ENCODE results near the gene NDOR1.
A peak's percentile ranks its signal among the peaks of the same experiment; 100 is the strongest.
"Not testable (repeated sequence)": the region's sequence is repeated elsewhere in the genome, so short reads cannot be mapped to it uniquely, and the experiment has no call there.

The NDOR1 gene

DNA sequence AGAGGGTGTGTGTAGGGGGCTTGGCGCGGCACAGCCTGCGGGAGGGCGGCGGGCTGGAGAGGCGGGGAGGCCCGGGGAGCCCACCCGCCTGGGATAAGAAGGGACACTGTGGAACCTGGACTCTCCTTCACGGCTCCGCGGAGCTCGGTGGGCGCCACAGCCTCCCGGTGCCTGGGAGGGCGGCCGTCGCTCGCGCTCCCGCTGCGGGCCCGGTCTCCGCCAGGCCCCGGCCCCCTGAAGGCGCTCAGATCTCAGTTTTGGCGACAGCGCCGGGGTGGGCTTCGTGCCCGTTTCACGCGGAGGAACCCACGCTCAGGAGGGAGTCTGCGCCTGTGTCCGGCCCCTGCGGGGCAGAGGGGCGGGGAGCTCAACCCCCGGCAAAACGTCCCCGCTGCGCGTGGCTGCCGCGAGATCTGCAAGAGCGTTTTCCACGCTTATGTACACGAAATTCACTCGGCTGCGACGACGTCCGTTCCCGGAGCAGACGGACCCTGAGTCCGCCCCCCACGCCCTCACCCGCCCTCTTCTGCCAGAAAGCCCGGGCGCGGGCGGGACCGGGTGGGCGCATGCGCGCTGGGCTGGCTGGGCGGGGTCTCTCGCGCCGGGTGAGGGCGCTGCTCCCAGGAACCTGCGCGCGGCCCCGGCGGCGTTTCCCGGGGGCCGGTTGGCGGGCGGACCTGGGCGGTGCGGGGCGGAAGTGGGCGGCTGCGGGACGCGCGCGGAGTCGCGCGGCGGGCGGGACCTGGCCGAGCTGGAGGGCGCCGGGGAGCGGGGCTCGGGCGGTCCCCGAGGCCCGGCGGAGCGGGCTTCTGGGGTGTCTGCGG is 49.3 kb downstream of the NDOR1 start, which contains the start of gene NELFB:
Gene NELFB (plus strand): TSS at position 704 of the 824 bp plus-strand sequence.
- H3K36me3 Mint-ChIP-seq: no peaks in the 10 kb centered on the region
- H3K4me1 Mint-ChIP-seq (ENCODE audit: low read depth): peaks cover 14% of the 10 kb centered on the region
- H3K4me3 Mint-ChIP-seq: peak within 1 kb of the TSS; percentile 90
- H3K9me3 Mint-ChIP-seq (ENCODE audit: low read depth): no peaks in the 10 kb centered on the region
- H3K27me3 Mint-ChIP-seq: no peaks in the 10 kb centered on the region
- peak within 1 kb of the TSS; percentile 78 for H3K27ac Mint-ChIP-seq

DNA sequence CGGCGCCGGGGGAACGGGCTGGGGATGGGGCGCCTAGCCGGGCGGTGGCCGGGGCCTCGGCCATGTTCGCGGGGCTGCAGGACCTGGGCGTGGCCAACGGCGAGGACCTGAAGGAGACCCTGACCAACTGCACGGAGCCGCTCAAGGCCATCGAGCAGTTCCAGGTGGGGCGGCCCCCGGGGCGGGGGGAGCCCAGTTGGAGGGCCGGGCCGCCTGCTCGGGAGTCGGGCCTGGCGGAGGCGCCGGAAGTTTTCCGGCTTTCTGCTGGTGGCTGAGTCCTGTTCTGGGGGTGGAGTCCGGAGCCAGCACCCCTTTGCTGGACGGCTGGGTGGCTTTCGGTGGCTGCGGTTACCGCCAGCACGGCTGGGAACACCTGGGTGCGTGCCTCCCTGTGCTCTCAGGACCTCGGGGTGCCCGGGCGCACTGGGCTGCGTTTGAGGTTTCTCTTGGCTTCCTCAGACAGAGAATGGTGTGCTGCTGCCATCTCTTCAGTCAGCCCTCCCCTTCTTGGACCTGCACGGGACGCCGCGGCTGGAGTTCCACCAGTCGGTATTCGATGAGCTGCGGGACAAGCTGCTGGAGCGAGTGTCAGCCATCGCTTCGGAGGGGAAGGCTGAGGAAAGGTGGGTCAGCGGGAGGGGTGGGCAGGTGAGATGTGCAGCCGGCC is 50.1 kb downstream of the NDOR1 start:
- Mint-ChIP-seq H3K9me3 (ENCODE audit: low read depth) (no peaks in the 10 kb centered on the region), H3K27ac (no peak overlapping the region), H3K4me3 (peak overlapping the region; percentile 87), H3K27me3 (no peaks in the 10 kb centered on the region), H3K4me1 (ENCODE audit: low read depth) (peaks cover 14% of the 10 kb centered on the region), H3K36me3 (no peaks in the 10 kb centered on the region)

- no peaks in the 10 kb centered on the region for H3K36me3 Mint-ChIP-seq
- no peaks in the 10 kb centered on the region for H3K27me3 Mint-ChIP-seq
- peak overlapping the region; percentile 87 for H3K4me3 Mint-ChIP-seq
- no peak overlapping the region for H3K27ac Mint-ChIP-seq
- H3K9me3 Mint-ChIP-seq (ENCODE audit: low read depth): no peaks in the 10 kb centered on the region
- peaks cover 14% of the 10 kb centered on the region for H3K4me1 Mint-ChIP-seq (ENCODE audit: low read depth)
Measured at GRCh38 chr9:137256362-137256761, 50.9 kb downstream of the NDOR1 start.

DNA sequence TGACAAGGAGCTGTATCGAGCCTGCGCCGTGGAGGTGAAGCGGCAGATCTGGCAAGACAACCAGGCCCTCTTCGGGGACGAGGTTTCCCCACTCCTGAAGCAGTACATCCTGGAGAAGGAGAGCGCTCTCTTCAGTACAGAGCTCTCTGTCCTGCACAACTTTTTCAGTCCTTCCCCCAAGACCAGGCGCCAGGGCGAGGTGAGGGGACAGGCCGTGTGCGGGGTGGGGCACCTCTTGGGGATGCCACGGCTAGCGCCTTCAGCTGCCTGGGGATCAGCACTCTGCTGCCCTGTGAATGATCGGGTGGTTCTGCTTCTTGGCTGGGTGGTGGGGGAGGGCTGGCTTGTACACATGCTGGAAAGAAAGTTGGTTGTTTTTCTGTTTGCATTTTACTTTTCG is 51.4 kb downstream of the NDOR1 start:
- no peak overlapping the region for H3K27ac Mint-ChIP-seq
- no peaks in the 10 kb centered on the region for H3K9me3 Mint-ChIP-seq (ENCODE audit: low read depth)
- H3K27me3 Mint-ChIP-seq: no peaks in the 10 kb centered on the region
- peak overlapping the region; percentile 87 for H3K4me3 Mint-ChIP-seq
- H3K36me3 Mint-ChIP-seq: peaks cover 4% of the 10 kb centered on the region
- peaks cover 16% of the 10 kb centered on the region for H3K4me1 Mint-ChIP-seq (ENCODE audit: low read depth)

DNA sequence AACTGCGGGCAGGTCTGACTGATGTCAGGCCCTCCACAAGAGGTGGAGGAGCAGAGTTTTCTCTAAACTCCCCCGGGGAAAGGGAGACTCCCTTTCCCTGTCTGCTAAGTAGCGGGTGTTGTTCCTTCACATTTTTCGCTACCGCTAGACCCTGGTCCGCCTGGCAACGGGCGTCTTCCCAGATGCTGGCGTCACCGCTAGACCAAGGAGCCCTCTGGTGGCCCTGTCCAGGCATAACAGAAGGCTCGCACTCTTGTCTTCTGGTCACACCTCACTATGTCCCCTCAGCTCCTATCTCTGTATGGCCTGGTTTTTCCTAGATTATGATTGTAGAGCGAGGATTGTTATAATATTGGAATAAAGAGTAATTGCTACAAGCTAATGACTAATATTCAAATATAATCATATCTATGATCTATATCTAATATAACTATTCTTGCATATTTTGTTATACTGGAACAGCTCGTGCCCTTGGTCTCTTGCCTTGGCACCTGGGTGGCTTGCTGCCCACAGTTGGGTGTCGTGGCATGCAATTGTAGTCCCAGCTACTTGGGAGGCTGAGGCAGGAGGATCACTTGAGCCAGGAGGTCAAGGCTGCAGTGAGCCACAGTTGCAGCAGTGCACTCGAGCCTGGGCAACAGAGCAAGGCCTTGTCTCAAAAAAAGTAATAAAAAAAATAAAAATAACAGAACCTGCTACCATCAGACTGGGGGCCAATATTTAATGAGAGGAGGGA is 56.8 kb downstream of the NDOR1 start:
- not testable (repeated sequence) for H3K9me3 Mint-ChIP-seq (ENCODE audit: low read depth); H3K36me3 Mint-ChIP-seq; H3K4me3 Mint-ChIP-seq; H3K27ac Mint-ChIP-seq; H3K27me3 Mint-ChIP-seq; H3K4me1 Mint-ChIP-seq (ENCODE audit: low read depth)

DNA sequence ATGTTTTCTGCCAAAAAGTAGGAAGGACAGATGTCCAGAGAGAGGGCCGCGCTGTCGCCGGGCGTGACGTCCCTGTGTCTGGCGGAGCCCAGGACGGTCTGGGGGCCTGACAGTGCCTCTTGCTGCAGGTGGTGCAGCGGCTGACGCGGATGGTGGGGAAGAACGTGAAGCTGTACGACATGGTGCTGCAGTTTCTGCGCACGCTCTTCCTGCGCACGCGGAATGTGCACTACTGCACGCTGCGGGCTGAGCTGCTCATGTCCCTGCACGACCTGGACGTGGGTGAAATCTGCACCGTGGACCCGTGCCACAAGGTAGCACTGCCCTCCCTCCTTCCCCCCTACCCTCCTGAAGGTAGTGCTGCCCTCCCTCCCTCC is 57.4 kb downstream of the NDOR1 start:
- H3K27me3 Mint-ChIP-seq: no peaks in the 10 kb centered on the region
- no peak overlapping the region for H3K4me3 Mint-ChIP-seq
- H3K9me3 Mint-ChIP-seq (ENCODE audit: low read depth): no peaks in the 10 kb centered on the region
- H3K36me3 Mint-ChIP-seq: peaks cover 5% of the 10 kb centered on the region
- no peak overlapping the region for H3K27ac Mint-ChIP-seq
- peaks cover 2% of the 10 kb centered on the region for H3K4me1 Mint-ChIP-seq (ENCODE audit: low read depth)

DNA sequence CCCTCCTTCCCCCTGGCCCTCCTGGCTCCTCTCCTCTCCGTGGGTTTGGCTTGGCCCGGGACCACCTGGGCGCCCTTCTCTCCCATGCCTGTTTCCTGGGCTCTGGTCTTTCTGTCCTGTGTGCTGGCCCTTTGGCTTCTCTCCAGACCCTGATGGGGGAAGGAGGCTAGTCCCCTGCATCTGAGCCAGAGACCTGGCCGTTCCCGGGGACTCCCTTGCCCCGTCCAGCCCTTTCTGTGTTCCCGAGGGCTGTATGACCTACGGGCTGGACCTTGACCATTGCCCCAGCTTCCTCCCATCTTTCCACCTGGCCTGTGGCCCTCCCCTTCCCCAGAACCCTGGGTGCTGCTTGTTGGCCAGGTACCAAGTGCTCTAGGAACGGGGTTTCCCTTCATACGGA is 58.0 kb downstream of the NDOR1 start:
- Mint-ChIP-seq H3K4me3 (no peak overlapping the region), H3K36me3 (peaks cover 5% of the 10 kb centered on the region)

DNA sequence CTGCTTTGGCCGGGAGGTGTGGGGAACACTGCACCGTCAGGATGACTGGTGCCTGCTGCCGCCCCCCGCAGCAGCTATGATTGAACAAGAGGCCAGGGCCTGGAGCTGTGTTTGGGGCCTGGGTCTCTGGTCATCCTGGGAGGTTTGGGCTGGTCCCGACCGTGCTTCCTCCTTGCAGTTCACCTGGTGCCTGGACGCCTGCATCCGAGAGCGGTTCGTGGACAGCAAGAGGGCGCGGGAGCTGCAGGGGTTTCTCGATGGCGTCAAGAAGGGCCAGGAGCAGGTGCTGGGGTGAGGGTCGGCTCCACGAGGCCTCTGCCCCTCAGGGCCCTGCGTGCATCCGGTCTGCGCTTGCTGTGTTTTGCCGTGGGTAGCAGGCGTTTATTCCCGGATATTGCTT is 58.6 kb downstream of the NDOR1 start:
- Mint-ChIP-seq H3K4me1 (ENCODE audit: low read depth) (peaks cover 2% of the 10 kb centered on the region), H3K27ac (no peak overlapping the region), H3K9me3 (ENCODE audit: low read depth) (no peaks in the 10 kb centered on the region), H3K36me3 (peaks cover 10% of the 10 kb centered on the region), H3K27me3 (no peaks in the 10 kb centered on the region), H3K4me3 (no peak overlapping the region)

More for the DNA sequence above, 58.0 kb downstream of the NDOR1 start:
- Mint-ChIP-seq H3K27ac (no peak overlapping the region), H3K9me3 (ENCODE audit: low read depth) (no peaks in the 10 kb centered on the region), H3K27me3 (no peaks in the 10 kb centered on the region), H3K4me1 (ENCODE audit: low read depth) (peaks cover 2% of the 10 kb centered on the region)

- Mint-ChIP-seq H3K9me3 (ENCODE audit: low read depth) (no peaks in the 10 kb centered on the region), H3K4me1 (ENCODE audit: low read depth) (peaks cover 2% of the 10 kb centered on the region), H3K4me3 (no peak overlapping the region), H3K36me3 (peaks cover 17% of the 10 kb centered on the region), H3K27ac (no peak overlapping the region), H3K27me3 (no peaks in the 10 kb centered on the region)
Measured at GRCh38 chr9:137265496-137266161, 60.1 kb downstream of the NDOR1 start.

- Mint-ChIP-seq H3K4me1 (ENCODE audit: low read depth) (peaks cover 3% of the 10 kb centered on the region), H3K36me3 (peaks cover 17% of the 10 kb centered on the region), H3K27ac (no peak overlapping the region), H3K27me3 (no peaks in the 10 kb centered on the region), H3K4me3 (no peak overlapping the region), H3K9me3 (ENCODE audit: low read depth) (no peaks in the 10 kb centered on the region)
Measured at GRCh38 chr9:137266162-137266527, 60.6 kb downstream of the NDOR1 start.
